Measurements from ENCODE around the gene TECPR1. TPM values are rescaled to one million over a fixed set of nuclear protein-coding genes. Genes with fewer than 3 reads are reported as not detected.

TECPR1 gene
- total and polyA plus RNA-seq, 7 donors = 7.7 to 38.2 (median 12.6) TPM

GRCh38 chr7:98238076-98238475 is 14.0 kb downstream of the TECPR1 start:
- Histone ChIP-seq H3K4me3 (no peak overlapping the region), H3K27me3 (no peaks in the 10 kb centered on the region), H3K36me3 (peaks cover 0 to 66% (median 20%) of the 10 kb centered on the region in 4 donors), H3K9me3 (no peaks in the 10 kb centered on the region), H3K27ac (no peak overlapping the region), H3K4me1 (no peaks in the 10 kb centered on the region)
- 94 to 96% methylated on average over 4 of the region's 4 CpGs for WGBS, 2 donors
- TF ChIP-seq POLR2AphosphoS5 (IDR thresholded peaks at IDR 0.05) (no peak), CTCF (IDR thresholded peaks at IDR 0.05) (no peak), POLR2A (IDR thresholded peaks at IDR 0.05) (no peak), EP300 (IDR thresholded peaks at IDR 0.05) (no peak)
- intact Hi-C loops (cut with DNase I) = no loop called here
- no peak for DNase-seq

GRCh38 chr7:98236355-98237185 is 15.5 kb downstream of the TECPR1 start:
- Histone ChIP-seq H3K4me3 (no peak overlapping the region), H3K27me3 (no peaks in the 10 kb centered on the region), H3K9me3 (no peaks in the 10 kb centered on the region), H3K4me1 (no peaks in the 10 kb centered on the region), H3K36me3 (peaks cover 0 to 69% (median 26%) of the 10 kb centered on the region in 4 donors), H3K27ac (no peak overlapping the region)
- no peak for DNase-seq
- TF ChIP-seq CTCF (IDR thresholded peaks at IDR 0.05) (no peak), POLR2AphosphoS5 (IDR thresholded peaks at IDR 0.05) (no peak), POLR2A (IDR thresholded peaks at IDR 0.05) (no peak), EP300 (IDR thresholded peaks at IDR 0.05) (no peak)
- intact Hi-C loops (cut with DNase I) = no loop called here
- 94 to 95% methylated on average over 25 of the region's 25 CpGs for WGBS, 2 donors

- Histone ChIP-seq H3K4me1 (no peaks in the 10 kb centered on the region), H3K36me3 (peaks cover 0 to 65% (median 27%) of the 10 kb centered on the region in 4 donors), H3K27me3 (no peaks in the 10 kb centered on the region), H3K27ac (no peak overlapping the region), H3K4me3 (no peak overlapping the region), H3K9me3 (no peaks in the 10 kb centered on the region)
- no peak for DNase-seq
- 91 to 95% methylated on average over 11 of the region's 11 CpGs for WGBS, 2 donors
- TF ChIP-seq CTCF (IDR thresholded peaks at IDR 0.05) (no peak), POLR2AphosphoS5 (IDR thresholded peaks at IDR 0.05) (no peak), EP300 (IDR thresholded peaks at IDR 0.05) (no peak), POLR2A (IDR thresholded peaks at IDR 0.05) (no peak)
- intact Hi-C loops (cut with DNase I) = no loop called here
Measured at GRCh38 chr7:98235901-98236300, 16.1 kb downstream of the TECPR1 start.

GRCh38 chr7:98234429-98235147 is 17.4 kb downstream of the TECPR1 start:
- intact Hi-C loops (cut with DNase I) = no loop called here
- Histone ChIP-seq H3K4me3 (no peak overlapping the region), H3K27ac (no peak overlapping the region), H3K27me3 (no peaks in the 10 kb centered on the region), H3K36me3 (peaks cover 0 to 58% (median 22%) of the 10 kb centered on the region in 4 donors), H3K9me3 (no peaks in the 10 kb centered on the region), H3K4me1 (no peaks in the 10 kb centered on the region)
- 89 to 94% methylated on average over 10 of the region's 10 CpGs for WGBS, 2 donors
- DNase-seq = no peak
- TF ChIP-seq EP300 (IDR thresholded peaks at IDR 0.05) (no peak), CTCF (IDR thresholded peaks at IDR 0.05) (no peak), POLR2AphosphoS5 (IDR thresholded peaks at IDR 0.05) (no peak), POLR2A (IDR thresholded peaks at IDR 0.05) (no peak)
